ENCODE data around the gene IMPDH1. TPM values are rescaled to one million over a fixed set of nuclear protein-coding genes. Genes with fewer than 3 reads are reported as not detected.

IMPDH1 gene
- 88.2 and 109 TPM in 2 replicates for total RNA-seq

GRCh38 chr7:128409596-128410450, at the start of gene IMPDH1:
Gene IMPDH1, minus strand, starts transcription at chr7:128409982. Its CDS starts 81 bp downstream, at chr7:128409901.

GRCh38 chr7:128455543-128456254, 45.9 kb upstream of the IMPDH1 start, which contains the start of gene HILPDA:
Gene HILPDA, plus strand, starts transcription at chr7:128455878. Its CDS starts 1,391 bp downstream, at chr7:128457269.

GRCh38 chr7:128361411-128362379, 48.1 kb downstream of the IMPDH1 start, which contains the start of gene PRRT4:
Gene PRRT4, minus strand, starts transcription at chr7:128361690.

GRCh38 chr7:128343554-128344430, 66.0 kb downstream of the IMPDH1 start, which contains the start of gene RBM28:
Gene RBM28, minus strand, starts transcription at chr7:128343908. Its CDS starts 115 bp downstream, at chr7:128343793.

Other genes starting within 250 kb of the IMPDH1 start
- gene LEP, start 168.7 kb downstream of the IMPDH1 start, total RNA-seq = 0.14 and 0.28 TPM in 2 replicates
- gene RBM28, start 66.1 kb downstream of the IMPDH1 start, total RNA-seq = 23.7 and 35.3 TPM in 2 replicates
- 0.56 and 1.3 TPM in 2 replicates for gene PRRT4, start 48.3 kb downstream of the IMPDH1 start, total RNA-seq
- gene HILPDA, start 45.9 kb upstream of the IMPDH1 start, total RNA-seq = 25.7 and 33.3 TPM in 2 replicates
- gene METTL2B, start 66.8 kb upstream of the IMPDH1 start, total RNA-seq = 28.0 and 29.0 TPM in 2 replicates

All from airway epithelial cell (primary cell).